ENCODE results near the gene ZNF503. TPM values are rescaled to one million over a fixed set of nuclear protein-coding genes. Genes with fewer than 3 reads are reported as not detected.

Gene ZNF503
- total RNA-seq, 1 experiment from 2014 or later: 8.8 TPM

DNA sequence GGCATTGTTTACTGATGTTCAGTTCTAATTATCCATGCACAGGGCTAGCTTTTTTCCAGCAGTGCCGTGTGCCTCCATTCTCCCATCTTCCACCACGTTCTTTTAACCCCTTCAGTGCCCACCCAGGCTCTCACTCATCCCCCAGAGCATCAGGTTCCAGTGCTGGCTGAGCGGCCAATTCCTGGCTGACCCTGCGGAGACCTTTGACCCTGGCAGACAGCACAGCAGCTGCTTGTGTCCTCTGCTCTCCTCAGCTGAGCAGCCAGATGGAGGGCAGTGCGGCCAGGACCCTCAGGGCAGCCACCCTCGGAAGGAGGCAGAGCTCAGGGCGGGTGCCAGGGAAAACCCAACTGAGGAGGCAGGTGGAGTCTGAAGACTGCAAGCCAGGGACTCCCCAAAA lies 48.4 kb downstream of the ZNF503 start:
- DNase-seq (ENCODE audit: low spot score): no peak

DNA sequence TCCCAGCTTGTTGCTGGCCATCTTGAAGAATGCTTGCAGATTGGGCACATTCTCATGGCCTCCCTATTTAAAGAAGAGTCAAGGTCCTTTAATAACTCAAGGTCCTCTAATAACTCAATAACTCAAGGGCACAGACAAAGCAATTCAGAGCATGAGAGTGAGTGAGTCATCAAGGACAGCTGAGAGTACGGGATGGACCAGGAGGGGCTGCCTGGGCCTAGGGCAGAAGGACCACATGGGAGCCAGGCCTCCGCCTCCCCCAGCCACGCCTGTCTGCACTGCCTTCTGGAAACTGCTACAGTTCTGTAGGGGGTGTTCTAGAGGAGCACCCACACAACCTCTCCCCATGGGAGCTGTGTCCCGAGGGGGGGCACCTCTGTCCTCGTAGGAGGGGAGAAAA lies 48.9 kb downstream of the ZNF503 start:
- DNase-seq (ENCODE audit: low spot score): peak; percentile 59

DNA sequence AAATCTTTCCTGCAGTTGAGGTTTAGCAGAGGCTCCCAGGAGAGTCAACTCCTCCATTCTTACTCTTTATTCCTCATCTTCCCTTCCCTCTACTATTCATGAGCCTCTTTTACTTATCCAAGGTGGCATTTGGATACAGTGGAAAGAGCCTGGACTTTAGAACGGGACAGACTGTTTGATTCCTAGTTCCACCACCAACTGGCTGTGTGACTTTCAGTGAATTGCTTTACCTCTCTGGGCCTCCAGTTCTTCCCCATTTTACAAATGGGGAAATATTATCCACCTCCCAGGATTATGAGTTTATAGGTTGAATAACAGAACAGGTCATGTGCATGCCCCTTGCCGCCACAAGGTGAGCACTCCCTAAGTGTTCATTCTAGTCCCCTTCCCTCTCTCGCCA lies 49.9 kb downstream of the ZNF503 start:
- DNase-seq (ENCODE audit: low spot score): no peak

DNA sequence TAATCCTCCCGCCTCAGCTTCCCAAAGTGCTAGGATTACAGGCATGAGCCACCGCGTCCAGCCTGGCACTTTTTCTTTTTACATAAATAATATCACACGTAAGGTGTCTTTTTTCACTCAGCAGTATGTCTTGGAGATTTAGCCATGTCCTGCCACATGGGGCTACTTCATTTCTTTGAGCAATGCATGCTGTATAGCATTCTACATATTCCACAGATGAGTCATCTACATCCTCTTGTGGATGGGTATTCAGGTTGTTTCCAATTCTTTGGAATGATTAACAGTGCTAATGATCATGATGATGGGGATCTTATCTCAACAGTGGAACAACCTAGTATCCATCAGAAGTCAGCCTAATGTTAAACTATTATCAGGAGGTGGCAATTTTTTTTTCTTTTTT lies 50.8 kb downstream of the ZNF503 start:
- peak; percentile 80 for DNase-seq (ENCODE audit: low spot score)

Other genes with a start within 250 kb of the ZNF503 start
- 354 and 357 TPM in 2 replicates for gene VDAC2, start 191.0 kb downstream of the ZNF503 start, total RNA-seq (2014; rRNA removed; shearing (Covaris generic))
- gene COMTD1, start 165.8 kb downstream of the ZNF503 start, total RNA-seq (2014; rRNA removed; shearing (Covaris generic)): 27.0 and 49.9 TPM in 2 replicates
- 0.07 TPM in 1 of 2 replicates, not detected in the other for gene LRMDA, start 29.9 kb upstream of the ZNF503 start, total RNA-seq (2014; rRNA removed; shearing (Covaris generic))

All from A172 (cell line).